Kidney (tissue), 14 donors: ENCODE results near the gene TAF10. TPM values are rescaled to one million over a fixed set of nuclear protein-coding genes. Genes with fewer than 3 reads are reported as not detected.
A peak's percentile ranks its signal among the peaks of the same experiment; 100 is the strongest.

Source experiments
- DNase-seq, 5 donors: peaks; one replicate each; pipeline ENCODE4 v3.0.0-alpha.2; 2013 to 2020
- FAIRE-seq: peaks from 2 replicates; lab custom pipeline; 2012; peaks lifted over from hg19 to GRCh38; lab: Jason Lieb, UNC
- H3K27ac ChIP-seq, 2 donors: one replicate each; pipeline ENCODE4 v1.7.0; 2013; ENCODE audit warnings: low read depth in 2 of 2, low read length in 2 of 2, inconsistent platforms in 1 of 2
- H3K27me3 ChIP-seq: one replicate; pipeline ENCODE4 v1.7.1; 2013; ENCODE audit warnings: low read length, inconsistent platforms; ENCODE audit not compliant: control insufficient read depth, insufficient read depth
- H3K36me3 ChIP-seq, 3 donors: one replicate each; pipeline versions ENCODE4 v1.7.0 to v1.7.1; 2013; ENCODE audit warnings: low read length in 3 of 3, control low read depth in 1 of 3, inconsistent platforms in 1 of 3; ENCODE audit not compliant: insufficient read depth in 3 of 3, control insufficient read depth in 2 of 3
- H3K4me1 ChIP-seq, 3 donors: one replicate each; pipeline versions ENCODE4 v1.7.0 to v1.7.1; 2013; ENCODE audit warnings: low read length in 3 of 3, inconsistent platforms in 1 of 3, low read depth in 1 of 3; ENCODE audit not compliant: control insufficient read depth in 2 of 3, insufficient read depth in 2 of 3
- H3K4me3 ChIP-seq, 3 donors: one replicate each; pipeline versions ENCODE4 v1.7.0 to v1.8.1; 2013; ENCODE audit warnings: low read length in 3 of 3, control low read depth in 1 of 3, inconsistent platforms in 1 of 3
- H3K9ac ChIP-seq, 3 donors: one replicate each; pipeline versions ENCODE4 v1.7.0 to v1.7.1; 2013; ENCODE audit warnings: low read length in 3 of 3, control low read depth in 1 of 3, inconsistent platforms in 1 of 3
- H3K9me3 ChIP-seq, 3 donors: one replicate each; pipeline versions ENCODE4 v1.7.0 to v1.7.1; 2013; ENCODE audit warnings: low read length in 3 of 3, control low read depth in 1 of 3, inconsistent platforms in 1 of 3; ENCODE audit not compliant: control insufficient read depth in 2 of 3, insufficient read depth in 1 of 3
- CTCF ChIP-seq: IDR thresholded peaks from 3 replicates; pipeline ENCODE4 v1.5.1; 2012; ENCODE audit warnings: mild to moderate bottlenecking, moderate library complexity, borderline replicate concordance; ENCODE audit not compliant: insufficient read depth; ENCODE audit errors: extremely low read depth
- intact Hi-C: fragments of 100-400 bp; cut with DNase I; formaldehyde crosslinking; loops from one replicate; pipeline ENCODE4 v1.11.1; 2022
- polyA plus RNA-seq: library from polyadenylated mRNA; stranded (reverse); fragments of 350-450 nt; fragmentation: Illumina TruSeq; extraction: RNeasy Lipid Tissue Mini Kit (QIAGEN cat#74804); gene quantifications from one replicate; pipeline ENCODE4 v1.2.3, GENCODE V29; 2014; ENCODE audit warnings: low read depth, low replicate concordance; ENCODE audit not compliant: insufficient read depth
- total RNA-seq: library from RNA; stranded (reverse); fragmentation: NEBNext Ultra II Directional; extraction: Animal tissue kit (Norgen Biotek cat#: 25700); gene quantifications from one replicate; pipeline ENCODE4 v1.2.1, GENCODE V29; 2021
- donor health status: control.
- donor health status: control.
- donor health status: control.
- donor health status: control.
- donor health status: control.
- donor health status: DM: yes; HTN: yes; CAD: no.
- donor health status: Normal renal cell carcinoma (clear cell type).

TAF10 gene
- total and polyA plus RNA-seq, 2 donors from 2014 or later, result 136 to 250 TPM

- FAIRE-seq (no peak), DNase-seq (no peak)
- intact Hi-C loops, result no loop called here
- H3K4me1 ChIP-seq, result peaks cover 0 to 2% (median 0%) of the 10 kb centered on the region in 3 donors
- no peak overlapping the region for H3K9ac ChIP-seq
- no peak overlapping the region for H3K4me3 ChIP-seq
- no peaks in the 10 kb centered on the region for H3K9me3 ChIP-seq
- no peak for TF ChIP-seq CTCF
- peaks cover 2 to 7% (median 6%) of the 10 kb centered on the region in 3 donors for H3K36me3 ChIP-seq
- no peaks in the 10 kb centered on the region for H3K27me3 ChIP-seq
- no peak overlapping the region for H3K27ac ChIP-seq
Measured at GRCh38 chr11:6627762-6628241, 15.8 kb upstream of the TAF10 start.

- Histone ChIP-seq H3K9ac (no peak overlapping the region), H3K9me3 (no peaks in the 10 kb centered on the region), H3K27ac (no peak overlapping the region), H3K36me3 (peaks cover 2 to 7% (median 3%) of the 10 kb centered on the region in 3 donors), H3K4me1 (peaks cover 0 to 2% (median 0%) of the 10 kb centered on the region in 3 donors), H3K27me3 (no peaks in the 10 kb centered on the region), H3K4me3 (no peak overlapping the region)
- peak in 1 of 5 donors; percentile 51 for DNase-seq
- intact Hi-C loops, result no loop called here
- no peak for FAIRE-seq
- no peak for TF ChIP-seq CTCF
Measured at GRCh38 chr11:6626971-6627761, 15.2 kb upstream of the TAF10 start.

GRCh38 chr11:6625832-6626420 lies 13.9 kb upstream of the TAF10 start:
- no peaks in the 10 kb centered on the region for H3K27me3 ChIP-seq
- peaks cover 2 to 7% (median 3%) of the 10 kb centered on the region in 3 donors for H3K36me3 ChIP-seq
- DNase-seq (peak in 1 of 5 donors; percentile 60), FAIRE-seq (no peak)
- TF ChIP-seq CTCF, result no peak
- no peak overlapping the region for H3K9ac ChIP-seq
- intact Hi-C loops, result no loop called here
- no peaks in the 10 kb centered on the region for H3K9me3 ChIP-seq
- H3K27ac ChIP-seq, result no peak overlapping the region
- H3K4me1 ChIP-seq, result peaks cover 0 to 2% (median 0%) of the 10 kb centered on the region in 3 donors
- H3K4me3 ChIP-seq, result no peak overlapping the region
